ENCODE measurements around the gene KRT73.

KRT73 gene

DNA sequence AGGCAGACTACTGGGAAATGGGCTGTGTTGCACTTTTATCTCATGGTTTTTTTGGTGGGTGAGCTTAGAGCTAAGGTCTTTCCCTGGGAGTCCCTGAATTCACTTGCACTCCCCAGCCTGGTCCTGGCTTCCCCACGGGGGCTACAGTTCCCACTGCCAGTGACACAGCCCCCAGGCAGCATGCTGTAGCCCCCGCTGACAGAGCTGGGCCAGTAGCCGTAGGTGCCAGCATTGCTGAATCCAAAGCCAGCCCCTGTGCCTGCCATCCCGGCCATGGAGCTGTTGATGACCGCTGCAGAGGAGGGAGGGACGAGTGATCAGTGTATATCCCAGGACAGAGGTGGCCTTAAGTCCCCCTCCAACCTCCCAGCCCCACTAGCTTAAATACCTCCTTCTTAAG, 10.2 kb downstream of the KRT73 start:
- POLR2A ChIA-PET = no interaction called here

DNA sequence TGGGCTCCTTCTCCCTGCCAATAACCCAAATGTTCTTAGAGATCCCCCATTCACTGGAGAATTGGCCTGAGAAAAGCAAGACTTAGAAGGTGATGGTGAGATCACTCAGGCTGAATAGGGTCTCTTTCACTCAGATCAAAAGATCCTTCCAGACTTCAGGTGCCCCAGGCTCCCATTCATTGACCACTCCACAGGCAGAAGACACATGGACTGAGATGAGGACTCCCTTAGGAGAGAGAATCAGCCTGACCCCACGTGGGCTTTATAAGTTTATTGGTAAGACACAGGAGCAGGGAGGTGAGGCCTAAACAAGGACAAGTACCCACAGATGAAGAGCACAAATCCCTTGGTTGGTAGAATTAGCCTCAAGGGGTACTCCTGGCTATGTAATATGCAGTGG, 11.0 kb downstream of the KRT73 start:
- ChIA-PET POLR2A (no interaction called here), CTCF (no interaction called here)
- no peak for DNase-seq (ENCODE audit: extremely low spot score)
- TF ChIP-seq CTBP1 (IDR thresholded peaks at IDR 0.05; ENCODE audit: borderline replicate concordance) (no peak), FOXA1 (IDR thresholded peaks at IDR 0.05) (no peak), ZNF384 (IDR thresholded peaks at IDR 0.05) (no peak)

More for the DNA sequence above, 10.2 kb downstream of the KRT73 start:
- DNase-seq (ENCODE audit: extremely low spot score) = no peak
- CTCF ChIA-PET = interaction anchor here (0.9 kb wide), 1 partner anchor 263 kb away, joined by 3 read pairs; no protein-coding TSS in a partner anchor
- TF ChIP-seq CTBP1 (IDR thresholded peaks at IDR 0.05; ENCODE audit: borderline replicate concordance) (no peak), L3MBTL2 (conservative IDR thresholded peaks at IDR 0.05) (no peak), NFRKB (IDR thresholded peaks at IDR 0.05) (no peak), LEF1 (IDR thresholded peaks at IDR 0.05; ENCODE audit: borderline replicate concordance) (no peak), FOXM1 (IDR thresholded peaks at IDR 0.05; ENCODE audit: borderline replicate concordance) (no peak), TARDBP (IDR thresholded peaks at IDR 0.05) (no peak), HDGF (IDR thresholded peaks at IDR 0.05; ENCODE audit: borderline replicate concordance) (no peak), FOXA1 (IDR thresholded peaks at IDR 0.05) (no peak), FOXK2 (IDR thresholded peaks at IDR 0.05) (no peak), ELF4 (IDR thresholded peaks at IDR 0.05) (no peak), SUZ12 (IDR thresholded peaks at IDR 0.05) (no peak), ZNF384 (IDR thresholded peaks at IDR 0.05) (no peak), ARNT (IDR thresholded peaks at IDR 0.05) (no peak), BHLHE40 (IDR thresholded peaks at IDR 0.05; ENCODE audit: borderline replicate concordance) (no peak), SP1 (IDR thresholded peaks at IDR 0.05) (no peak)
- TF ChIP-seq, protein P1, sequence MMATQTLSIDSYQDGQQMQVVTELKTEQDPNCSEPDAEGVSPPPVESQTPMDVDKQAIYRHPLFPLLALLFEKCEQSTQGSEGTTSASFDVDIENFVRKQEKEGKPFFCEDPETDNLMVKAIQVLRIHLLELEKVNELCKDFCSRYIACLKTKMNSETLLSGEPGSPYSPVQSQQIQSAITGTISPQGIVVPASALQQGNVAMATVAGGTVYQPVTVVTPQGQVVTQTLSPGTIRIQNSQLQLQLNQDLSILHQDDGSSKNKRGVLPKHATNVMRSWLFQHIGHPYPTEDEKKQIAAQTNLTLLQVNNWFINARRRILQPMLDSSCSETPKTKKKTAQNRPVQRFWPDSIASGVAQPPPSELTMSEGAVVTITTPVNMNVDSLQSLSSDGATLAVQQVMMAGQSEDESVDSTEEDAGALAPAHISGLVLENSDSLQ (IDR thresholded peaks at IDR 0.05) = no peak

DNA sequence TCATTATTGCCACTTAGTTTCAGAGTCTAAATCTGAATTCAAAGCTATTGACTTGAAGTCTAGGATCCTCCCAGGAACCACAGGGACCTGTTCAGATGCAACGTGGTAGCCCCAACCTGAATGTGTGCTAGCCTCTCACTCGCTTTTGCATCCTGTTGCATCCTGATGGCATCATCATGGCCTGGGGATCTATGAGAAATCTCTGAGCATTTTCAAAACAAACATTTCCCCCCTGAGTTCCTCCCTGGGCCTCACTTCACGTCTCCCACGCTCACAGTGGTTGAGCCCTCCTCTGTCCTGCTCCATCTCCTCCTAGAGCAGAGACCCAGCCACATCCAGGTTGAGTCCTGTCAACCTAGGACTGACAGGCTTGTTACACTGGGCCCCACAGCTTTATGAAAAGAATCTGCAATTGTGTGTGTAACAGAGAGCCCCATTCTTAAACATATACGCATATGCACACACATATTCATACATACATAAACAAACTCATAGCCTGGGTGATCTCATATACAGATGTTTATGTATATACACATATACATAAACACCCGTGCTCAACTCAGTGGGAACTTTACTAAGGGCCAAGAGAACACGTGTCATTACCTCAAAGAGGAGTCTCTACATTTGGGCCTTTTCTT, 11.7 kb downstream of the KRT73 start:
- POLR2A ChIA-PET = no interaction called here
- DNase-seq (ENCODE audit: extremely low spot score) = no peak
- CTCF ChIA-PET = interaction anchor here (0.7 kb wide), 1 partner anchor 271 kb away, joined by 3 read pairs; no protein-coding TSS in a partner anchor
- TF ChIP-seq BHLHE40 (IDR thresholded peaks at IDR 0.05; ENCODE audit: borderline replicate concordance) (no peak), SUZ12 (IDR thresholded peaks at IDR 0.05) (no peak), CTBP1 (IDR thresholded peaks at IDR 0.05; ENCODE audit: borderline replicate concordance) (no peak), FOXA1 (IDR thresholded peaks at IDR 0.05) (no peak), ARNT (IDR thresholded peaks at IDR 0.05) (no peak), FOXK2 (IDR thresholded peaks at IDR 0.05) (no peak), LEF1 (IDR thresholded peaks at IDR 0.05; ENCODE audit: borderline replicate concordance) (no peak), TARDBP (IDR thresholded peaks at IDR 0.05) (no peak), HDGF (IDR thresholded peaks at IDR 0.05; ENCODE audit: borderline replicate concordance) (no peak), L3MBTL2 (conservative IDR thresholded peaks at IDR 0.05) (no peak), NFRKB (IDR thresholded peaks at IDR 0.05) (no peak), FOXM1 (IDR thresholded peaks at IDR 0.05; ENCODE audit: borderline replicate concordance) (no peak), ELF4 (IDR thresholded peaks at IDR 0.05) (no peak), ZNF384 (IDR thresholded peaks at IDR 0.05) (no peak), SP1 (IDR thresholded peaks at IDR 0.05) (no peak)
- TF ChIP-seq, protein P1 (IDR thresholded peaks at IDR 0.05) = no peak

DNA sequence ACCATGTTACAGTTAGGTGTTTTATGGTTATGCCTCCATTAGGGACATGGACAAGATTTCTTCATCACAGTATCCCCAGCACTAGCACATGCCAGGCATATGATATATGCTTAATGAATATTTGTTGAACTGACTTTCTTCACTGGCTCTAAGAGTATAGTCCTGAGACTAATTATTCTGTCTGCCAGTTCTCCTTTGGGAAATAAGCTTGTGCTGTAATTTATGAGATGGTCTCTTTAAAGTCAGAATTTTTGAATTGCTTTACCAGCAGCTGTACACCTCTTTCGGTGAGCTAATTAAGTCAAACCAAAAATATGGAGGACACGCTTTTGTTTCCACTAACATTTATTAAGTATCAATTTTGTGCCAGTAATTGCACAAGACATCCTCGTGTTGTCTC, 12.3 kb downstream of the KRT73 start:
- no peak for TF ChIP-seq ZNF384 (IDR thresholded peaks at IDR 0.05)
- TF ChIP-seq BHLHE40 (IDR thresholded peaks at IDR 0.05; ENCODE audit: borderline replicate concordance) = no peak
- TF ChIP-seq ARNT (IDR thresholded peaks at IDR 0.05) = no peak
- no peak for TF ChIP-seq SP1 (IDR thresholded peaks at IDR 0.05)
- TF ChIP-seq, protein P1 (IDR thresholded peaks at IDR 0.05) = no peak
- no peak for TF ChIP-seq HDGF (IDR thresholded peaks at IDR 0.05; ENCODE audit: borderline replicate concordance)
- TF ChIP-seq TARDBP (IDR thresholded peaks at IDR 0.05) = no peak
- no peak for TF ChIP-seq L3MBTL2 (conservative IDR thresholded peaks at IDR 0.05)
- TF ChIP-seq FOXM1 (IDR thresholded peaks at IDR 0.05; ENCODE audit: borderline replicate concordance) = no peak
- TF ChIP-seq FOXA1 (IDR thresholded peaks at IDR 0.05) = no peak
- no peak for TF ChIP-seq SUZ12 (IDR thresholded peaks at IDR 0.05)
- TF ChIP-seq ELF4 (IDR thresholded peaks at IDR 0.05) = no peak
- TF ChIP-seq LEF1 (IDR thresholded peaks at IDR 0.05; ENCODE audit: borderline replicate concordance) = no peak
- ChIA-PET POLR2A (no interaction called here), CTCF (interaction anchor here (0.7 kb wide), 1 partner anchor 272 kb away, joined by 3 read pairs; no protein-coding TSS in a partner anchor)
- DNase-seq (ENCODE audit: extremely low spot score) = no peak

DNA sequence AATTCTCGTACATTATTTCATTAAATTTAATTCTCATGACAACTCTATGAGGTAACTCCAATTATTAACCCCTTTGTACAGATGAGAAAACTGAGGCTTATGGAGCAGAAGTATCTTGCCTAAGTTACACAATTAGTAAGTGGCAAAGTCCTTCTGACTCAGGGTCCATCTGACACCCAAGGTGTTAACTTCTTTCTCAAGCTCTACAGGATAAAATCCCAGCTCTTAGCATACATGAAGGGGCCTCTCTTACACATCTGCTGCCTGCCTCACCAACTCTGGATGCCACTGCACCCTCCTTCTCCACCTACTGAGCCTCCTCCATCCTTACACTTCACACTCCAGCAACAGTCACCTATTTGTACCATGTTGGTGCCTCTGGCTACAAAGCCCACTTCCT, 12.8 kb downstream of the KRT73 start:
- CTCF ChIA-PET = no interaction called here
- DNase-seq (ENCODE audit: extremely low spot score) = no peak
- POLR2A ChIA-PET = no interaction called here
- TF ChIP-seq TARDBP (IDR thresholded peaks at IDR 0.05) (no peak), FOXA1 (IDR thresholded peaks at IDR 0.05) (no peak), BHLHE40 (IDR thresholded peaks at IDR 0.05; ENCODE audit: borderline replicate concordance) (no peak), HDGF (IDR thresholded peaks at IDR 0.05; ENCODE audit: borderline replicate concordance) (no peak), LEF1 (IDR thresholded peaks at IDR 0.05; ENCODE audit: borderline replicate concordance) (no peak), ELF4 (IDR thresholded peaks at IDR 0.05) (no peak), FOXM1 (IDR thresholded peaks at IDR 0.05; ENCODE audit: borderline replicate concordance) (no peak), FOXK2 (IDR thresholded peaks at IDR 0.05) (no peak), ARNT (IDR thresholded peaks at IDR 0.05) (no peak), L3MBTL2 (conservative IDR thresholded peaks at IDR 0.05) (no peak), NFRKB (IDR thresholded peaks at IDR 0.05) (no peak), CTBP1 (IDR thresholded peaks at IDR 0.05; ENCODE audit: borderline replicate concordance) (no peak), ZNF384 (IDR thresholded peaks at IDR 0.05) (no peak), SUZ12 (IDR thresholded peaks at IDR 0.05) (no peak), SP1 (IDR thresholded peaks at IDR 0.05) (no peak)
- TF ChIP-seq, protein P1 (IDR thresholded peaks at IDR 0.05) = no peak

Data from HEK293T (cell line).